HK-2 (cell line): ENCODE measurements around the gene TIAM2.
"Not testable (repeated sequence)": the region's sequence is repeated elsewhere in the genome, so short reads cannot be mapped to it uniquely, and the experiment has no call there.

Source experiments
- DNase-seq: peaks from one replicate; pipeline ENCODE4 v3.0.0-alpha.2; 2018; ENCODE audit not compliant: unreplicated experiment

Gene TIAM2

DNA sequence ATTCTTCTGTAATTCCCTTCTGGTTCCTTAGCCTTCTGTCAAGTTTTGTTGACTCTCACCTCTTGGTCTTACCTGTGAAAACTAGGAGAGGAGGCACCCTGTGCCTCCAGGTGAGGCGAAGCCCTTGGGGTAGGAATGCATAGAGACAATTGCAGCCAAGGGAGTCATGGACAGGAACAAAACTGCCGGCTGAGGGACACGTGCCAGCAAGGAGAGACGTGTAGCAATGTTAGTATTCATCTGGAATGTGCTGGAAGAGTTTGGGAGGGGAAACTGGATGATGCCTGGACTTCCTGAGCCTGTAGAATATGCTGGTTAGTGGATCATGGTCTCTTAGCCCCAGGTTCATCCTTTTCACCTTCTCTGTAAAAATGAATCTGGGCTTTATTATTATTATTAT is 3.9 kb upstream of the TIAM2 start:
- DNase-seq: no peak

DNA sequence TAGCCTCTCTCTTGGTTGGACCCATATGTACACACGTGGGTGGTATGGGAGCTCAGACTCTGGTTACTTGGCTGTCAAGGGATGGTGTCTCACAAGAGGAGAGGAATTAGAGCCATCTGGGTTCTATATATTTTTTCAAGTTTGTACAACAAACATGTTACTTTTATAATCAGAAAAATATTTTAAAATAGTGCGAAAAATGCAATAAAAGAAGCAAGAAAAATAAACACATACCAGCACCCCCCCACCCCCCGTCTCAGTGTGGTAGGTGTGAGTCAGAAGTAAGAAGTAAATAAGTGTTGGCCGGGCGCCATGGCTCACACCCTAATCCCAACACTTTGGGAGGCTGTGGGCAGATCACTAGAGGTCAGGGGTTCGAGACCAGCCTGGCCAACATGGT is 2.1 kb upstream of the TIAM2 start:
- DNase-seq: no peak

DNA sequence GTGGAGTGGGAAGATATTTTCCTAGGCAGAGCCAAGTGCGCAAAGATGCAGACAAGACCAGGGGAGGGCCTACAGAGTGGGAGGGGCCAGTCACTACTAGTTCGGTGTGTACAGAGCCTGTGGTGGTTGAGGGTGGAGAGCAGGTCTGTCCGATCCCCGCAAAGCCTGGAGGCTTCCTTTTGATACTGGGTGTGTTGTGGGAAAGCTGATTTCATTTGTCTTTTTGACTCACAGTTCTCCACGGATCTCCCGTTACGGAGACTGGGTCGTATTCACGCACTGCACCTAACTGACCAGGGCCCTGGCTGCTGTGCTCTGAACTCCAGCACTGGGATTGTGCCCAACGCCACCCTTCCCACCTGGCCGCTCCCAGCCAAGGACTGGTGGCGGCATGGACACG is 1.4 kb upstream of the TIAM2 start:
- no peak for DNase-seq

DNA sequence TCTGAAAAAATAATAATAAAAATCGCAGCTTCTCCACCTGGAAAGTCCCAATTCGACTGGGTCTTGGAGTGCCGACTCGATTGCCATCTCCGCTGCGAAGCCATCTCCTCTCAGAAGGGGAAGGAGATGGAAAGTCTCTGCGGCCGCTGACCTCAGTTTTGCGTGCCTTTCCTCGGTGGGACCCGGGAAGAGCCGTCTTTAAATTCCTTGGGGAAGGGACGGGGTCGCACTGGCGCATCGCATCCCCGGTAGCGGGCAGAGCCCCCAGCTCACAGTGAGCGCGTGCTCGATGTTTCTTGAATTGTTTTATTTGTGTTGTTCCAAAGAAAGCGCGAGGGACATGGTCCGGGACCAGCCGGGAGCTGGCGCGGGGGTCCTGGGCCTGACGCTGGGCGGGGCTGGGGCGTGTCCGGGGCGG is 270 bp upstream of the TIAM2 start:
- DNase-seq: no peak

DNA sequence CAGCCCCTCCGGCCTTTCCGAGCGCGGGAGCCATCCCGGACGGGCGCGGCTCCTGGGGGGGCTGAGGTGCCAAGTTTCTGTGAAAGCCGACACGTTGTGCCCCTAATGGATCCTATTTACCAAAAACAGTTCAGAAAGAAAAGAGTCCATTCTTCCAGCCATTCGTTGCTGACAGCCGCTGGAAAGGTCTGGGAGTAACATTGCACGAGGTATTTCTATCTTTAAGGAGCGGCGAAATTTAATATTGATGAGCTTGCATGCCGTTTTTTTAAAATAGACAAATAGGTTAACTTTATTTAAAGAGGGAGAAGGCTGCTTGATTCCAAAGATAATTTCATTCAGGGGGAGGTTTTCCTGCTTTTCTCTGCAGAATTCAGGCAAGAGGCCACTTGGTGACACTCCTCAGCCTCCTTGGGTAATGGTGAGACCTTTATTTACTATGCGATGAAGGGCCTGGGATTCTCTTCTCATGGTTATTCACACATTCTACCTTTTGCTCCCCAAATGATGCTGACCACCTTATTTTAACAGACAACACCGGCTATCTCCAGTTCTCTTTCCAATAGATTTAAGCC is 988 bp downstream of the TIAM2 start:
- no peak for DNase-seq

DNA sequence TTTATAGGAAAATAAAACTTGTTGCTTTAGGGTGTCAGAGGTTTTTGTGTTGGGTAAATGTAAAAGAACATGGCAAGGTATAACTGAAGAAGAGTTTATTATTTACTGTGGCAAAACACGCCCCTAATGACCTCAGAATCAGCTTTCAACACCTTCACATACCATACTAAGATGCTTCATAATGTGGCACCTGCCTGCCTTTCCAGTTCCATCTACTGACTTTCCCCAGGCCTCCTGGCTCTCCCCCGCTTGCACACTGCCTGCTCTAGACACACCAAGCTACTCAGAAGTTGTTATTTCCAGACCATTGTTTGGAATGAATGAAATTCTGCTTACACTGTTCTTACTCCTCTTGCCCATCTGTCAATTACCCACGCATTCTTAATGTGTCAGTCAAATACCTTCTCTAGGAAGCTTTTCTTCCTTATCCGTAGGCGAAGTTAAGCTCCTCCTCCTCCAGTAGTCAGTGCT is 1.8 kb downstream of the TIAM2 start:
- DNase-seq: no peak

DNA sequence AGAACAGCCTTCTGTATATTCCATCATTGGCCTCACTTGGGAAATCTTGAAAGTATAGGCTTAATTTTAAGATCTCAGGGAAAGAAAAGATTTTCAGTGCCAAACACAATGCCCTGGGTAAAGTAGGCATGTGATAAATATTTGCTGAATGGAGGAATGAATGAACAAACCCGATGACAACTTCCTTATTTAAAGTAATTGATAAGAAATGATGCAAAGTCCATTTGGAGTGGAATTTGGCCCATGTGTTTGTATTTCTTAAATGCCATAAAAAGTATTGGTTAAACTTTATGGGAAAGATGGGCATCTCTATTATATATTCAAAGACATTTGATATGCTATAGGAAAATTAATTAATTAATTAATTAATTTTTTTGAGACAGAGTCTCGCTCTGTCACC is 3.7 kb downstream of the TIAM2 start:
- DNase-seq: no peak

DNA sequence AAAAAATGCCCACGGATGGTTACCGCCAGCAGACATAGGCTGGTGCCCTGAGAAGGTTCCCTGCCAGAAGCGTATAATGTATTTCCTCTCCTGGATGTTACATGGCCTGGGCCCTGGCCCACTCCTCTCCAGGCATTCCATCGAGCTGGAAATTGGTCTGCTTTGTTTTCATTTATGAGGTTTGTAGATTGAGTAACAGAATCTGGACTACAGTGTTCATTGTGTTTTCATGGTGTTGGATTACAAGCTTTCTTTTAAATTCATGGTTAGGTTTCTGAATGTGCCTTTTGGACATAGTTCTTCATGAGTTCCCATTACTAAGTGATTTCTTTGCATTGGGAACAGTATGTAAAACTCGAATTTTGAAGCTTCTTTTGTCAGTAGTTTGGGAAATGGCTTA is 6.4 kb downstream of the TIAM2 start:
- no peak for DNase-seq

DNA sequence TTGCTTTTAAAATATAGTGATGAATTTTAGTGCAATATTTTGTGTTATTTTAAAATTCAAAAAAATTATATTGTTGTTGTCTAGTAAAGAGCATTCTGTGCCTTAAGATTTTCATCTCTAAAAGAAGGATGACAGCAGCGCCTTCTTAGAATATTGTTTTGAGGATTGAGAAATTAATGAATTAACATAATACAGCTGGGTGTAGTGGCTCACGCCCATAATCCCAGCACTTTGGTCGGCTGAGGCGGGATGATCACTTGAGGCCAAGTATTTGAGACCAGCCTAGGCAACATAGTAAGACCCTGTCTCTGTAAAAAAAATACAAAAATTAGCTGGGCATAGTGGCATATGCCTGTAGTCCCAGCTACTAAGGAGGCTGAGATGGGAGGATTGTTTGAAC is 6.8 kb downstream of the TIAM2 start:
- DNase-seq: no peak

DNA sequence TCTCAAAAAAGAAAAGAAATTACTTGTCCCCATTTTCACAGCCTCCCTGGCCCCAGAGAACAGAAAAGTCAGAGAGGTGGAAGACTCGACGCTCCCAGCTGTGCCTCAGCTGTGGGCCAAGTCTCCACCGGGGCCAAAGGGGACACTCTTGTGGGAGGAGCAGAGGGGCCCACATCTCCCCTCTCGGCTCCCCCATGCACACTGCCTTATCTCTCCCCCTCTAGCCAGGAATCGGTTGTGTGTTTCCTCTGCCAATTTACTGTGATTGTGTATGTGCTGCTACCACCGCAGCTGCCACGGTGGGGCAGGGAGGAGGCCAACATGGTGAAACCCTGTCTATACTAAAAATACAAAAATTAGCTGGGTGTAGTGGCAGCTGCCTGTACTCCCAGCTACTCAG is 8.4 kb downstream of the TIAM2 start:
- no peak for DNase-seq

DNA sequence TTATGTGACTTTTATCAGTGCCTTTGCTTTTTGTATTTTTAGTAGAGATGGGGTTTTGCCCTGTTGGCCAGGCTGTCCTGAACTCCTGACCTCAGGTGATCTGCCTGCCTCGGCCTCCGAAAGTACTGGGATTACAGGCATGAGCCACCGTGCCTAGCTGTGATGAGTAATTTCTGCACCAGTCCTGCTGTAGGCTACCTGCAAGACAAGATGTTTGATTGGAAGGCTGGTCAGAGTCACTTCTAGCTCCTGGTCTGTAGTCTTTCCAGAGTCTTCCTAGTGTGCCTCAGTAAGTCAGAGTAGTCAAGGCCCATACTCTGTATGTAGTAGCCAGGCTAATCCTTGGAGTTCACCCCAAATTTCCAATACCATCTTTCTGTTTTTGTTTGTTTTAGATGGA is 8.9 kb downstream of the TIAM2 start:
- no peak for DNase-seq

DNA sequence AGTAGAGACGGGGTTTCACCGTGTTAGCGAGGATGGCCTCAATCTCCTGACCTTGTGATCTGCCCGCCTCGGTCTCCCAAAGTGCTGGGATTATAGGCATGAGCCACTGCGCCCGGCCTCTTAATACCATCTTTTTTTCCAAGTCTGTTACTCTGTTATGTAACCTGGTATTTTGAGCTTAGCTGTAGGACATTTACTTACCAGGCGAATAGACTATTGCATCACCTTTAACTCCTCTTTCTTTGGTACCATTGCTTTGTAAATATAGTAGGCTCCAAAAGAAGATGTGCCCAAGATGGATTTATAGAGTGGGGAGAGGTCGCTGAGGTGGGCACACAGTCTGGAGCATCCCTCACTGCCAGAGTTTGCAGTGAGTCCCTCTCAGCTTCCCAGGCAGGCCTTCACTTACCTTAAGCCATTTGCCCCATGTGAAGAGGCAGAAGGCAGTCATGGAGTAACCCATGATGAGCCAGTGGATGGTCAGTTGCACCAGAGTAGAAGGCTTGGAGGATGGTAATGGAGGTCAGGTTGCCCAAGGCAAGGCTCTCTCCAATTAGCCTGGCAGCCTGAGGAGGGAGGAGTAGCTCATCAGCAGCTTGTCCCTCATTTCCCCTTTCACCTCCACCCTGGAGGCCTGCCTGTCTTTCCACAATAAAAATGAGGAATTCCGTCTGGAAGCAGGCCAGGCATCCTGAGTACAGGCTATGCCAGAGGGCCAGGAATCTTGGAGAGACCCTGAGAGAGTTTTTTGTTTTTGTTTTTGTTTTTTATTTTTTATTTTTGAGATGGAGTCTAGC is 9.7 kb downstream of the TIAM2 start:
- no peak for DNase-seq

DNA sequence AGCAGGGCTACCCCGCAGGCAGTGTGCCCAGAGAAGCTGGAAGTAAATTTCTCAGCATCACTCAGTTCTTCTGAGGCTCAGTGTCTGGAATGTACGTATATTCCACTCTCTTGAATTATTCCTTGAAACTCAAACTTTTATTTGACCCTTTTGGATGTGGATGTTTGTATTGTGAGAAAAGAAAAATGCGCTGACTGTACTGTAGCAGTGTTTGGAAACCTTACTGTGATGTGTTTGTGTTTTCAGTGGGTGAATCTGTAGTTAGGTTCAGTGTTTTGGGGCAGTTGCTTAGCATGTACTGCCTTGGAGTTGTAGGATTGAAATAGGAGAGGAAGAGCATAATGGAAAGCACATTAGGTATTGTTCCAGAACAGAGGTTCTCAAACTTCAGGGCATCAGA is 13.5 kb downstream of the TIAM2 start:
- DNase-seq: no peak

DNA sequence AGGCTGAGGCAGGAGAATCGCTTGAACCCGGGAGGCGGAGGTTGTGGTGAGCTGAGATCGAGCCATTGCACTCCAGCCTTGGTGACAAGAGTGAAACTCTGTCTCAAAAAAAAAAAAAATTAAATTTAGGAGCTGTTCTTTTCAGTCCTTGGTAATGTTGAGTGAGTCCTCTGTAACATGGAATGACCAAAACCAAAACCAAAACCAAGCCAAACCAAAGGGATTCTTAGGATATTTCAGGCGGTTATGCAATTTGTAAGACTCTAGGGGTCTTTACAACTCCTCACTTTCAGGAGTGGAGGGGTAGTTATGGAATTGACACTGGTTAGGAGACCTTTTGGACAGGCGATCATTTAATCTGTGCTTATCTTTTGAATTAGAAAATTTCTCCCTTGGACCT is 15.8 kb downstream of the TIAM2 start:
- DNase-seq: no peak

DNA sequence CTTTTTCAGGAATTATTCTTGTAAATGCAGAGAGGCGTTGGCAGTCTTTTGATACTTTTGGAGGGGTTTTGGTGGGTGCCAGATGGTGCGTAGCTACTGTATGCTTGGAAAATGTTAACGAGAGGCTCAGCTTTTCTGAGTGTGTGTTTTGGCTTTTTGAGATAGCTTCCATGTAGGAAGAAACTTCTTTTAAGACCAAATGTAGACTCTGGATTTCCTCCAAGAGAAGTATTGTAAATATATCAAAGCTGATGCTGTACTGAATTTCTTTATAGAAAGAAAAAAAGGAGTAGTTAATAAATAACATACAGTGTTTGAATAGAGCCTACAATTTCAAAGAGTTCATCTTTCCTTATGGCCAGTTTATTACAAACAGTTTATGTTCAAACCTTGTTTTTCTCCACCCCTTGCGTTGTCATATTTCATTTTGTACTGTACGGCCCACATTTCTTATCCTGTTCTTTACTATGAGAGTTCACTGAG is 16.7 kb downstream of the TIAM2 start:
- DNase-seq: no peak

DNA sequence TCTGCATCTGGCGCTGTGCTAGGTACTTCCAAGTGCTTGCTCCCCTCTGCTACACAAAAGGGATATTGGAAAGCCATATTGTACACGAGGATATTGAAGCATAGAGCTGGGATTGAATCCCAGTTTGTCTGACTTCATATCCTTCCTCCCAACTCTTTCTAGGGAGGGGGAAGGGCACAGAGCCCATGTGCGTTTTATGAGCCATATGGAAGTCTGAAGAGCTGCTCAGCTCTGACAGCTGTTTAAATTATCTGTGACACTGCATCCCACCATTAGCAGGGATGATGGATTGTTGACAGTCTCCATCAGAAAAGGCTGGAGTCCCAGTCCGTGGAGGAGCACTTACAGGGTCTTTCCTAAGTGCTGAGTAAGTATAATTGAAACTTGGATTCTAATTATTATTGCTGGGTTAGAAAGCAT is 18.4 kb downstream of the TIAM2 start:
- no peak for DNase-seq

DNA sequence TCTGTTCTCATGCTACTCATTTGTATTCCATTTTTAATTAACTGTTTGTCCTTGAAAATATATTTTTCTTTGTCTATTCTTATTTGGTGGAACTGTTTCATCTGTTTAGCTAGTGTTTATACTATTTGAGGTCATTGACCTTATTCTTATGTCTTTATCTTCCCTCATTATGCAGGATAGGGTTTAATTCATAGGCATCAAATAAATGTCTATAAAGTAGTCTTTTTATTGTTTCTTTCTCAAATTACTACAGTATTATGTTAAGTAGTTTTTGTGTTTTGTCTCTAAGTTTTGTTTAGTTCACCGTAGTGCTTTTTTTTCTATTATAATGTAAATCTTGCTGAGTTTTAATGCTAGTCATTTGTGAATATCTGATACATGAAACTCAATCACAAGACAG is 19.0 kb downstream of the TIAM2 start:
- no peak for DNase-seq

DNA sequence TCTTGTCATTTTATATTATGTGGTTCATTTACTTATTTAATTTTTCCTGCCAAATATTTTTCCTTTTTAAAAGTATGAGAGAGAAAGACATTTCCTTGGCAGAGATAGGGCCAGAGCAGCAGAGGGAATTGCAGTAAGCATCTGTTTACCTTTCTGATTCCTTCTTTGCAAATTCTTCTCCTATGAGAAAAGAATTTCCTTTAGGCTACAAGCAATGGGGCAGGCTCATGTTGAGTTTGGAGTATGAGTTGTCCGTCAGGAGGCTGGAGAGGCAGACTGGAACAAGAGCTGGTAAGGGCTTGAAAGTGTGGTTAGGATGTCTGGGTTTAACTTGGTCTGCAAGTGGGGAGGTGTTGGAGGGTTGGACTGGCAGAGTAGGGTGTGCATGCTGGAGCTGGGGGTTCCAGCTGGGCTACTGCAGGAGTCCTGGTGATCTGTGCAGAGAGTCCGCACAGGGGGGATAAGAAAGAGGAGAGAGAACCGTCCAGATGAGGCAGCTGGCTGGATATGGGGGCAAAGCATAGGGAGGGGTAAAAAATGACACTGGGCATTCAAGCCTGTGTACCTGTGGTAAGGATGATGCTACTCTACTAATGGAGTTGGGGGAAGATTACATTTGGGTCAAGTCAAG is 19.7 kb downstream of the TIAM2 start:
- no peak for DNase-seq

DNA sequence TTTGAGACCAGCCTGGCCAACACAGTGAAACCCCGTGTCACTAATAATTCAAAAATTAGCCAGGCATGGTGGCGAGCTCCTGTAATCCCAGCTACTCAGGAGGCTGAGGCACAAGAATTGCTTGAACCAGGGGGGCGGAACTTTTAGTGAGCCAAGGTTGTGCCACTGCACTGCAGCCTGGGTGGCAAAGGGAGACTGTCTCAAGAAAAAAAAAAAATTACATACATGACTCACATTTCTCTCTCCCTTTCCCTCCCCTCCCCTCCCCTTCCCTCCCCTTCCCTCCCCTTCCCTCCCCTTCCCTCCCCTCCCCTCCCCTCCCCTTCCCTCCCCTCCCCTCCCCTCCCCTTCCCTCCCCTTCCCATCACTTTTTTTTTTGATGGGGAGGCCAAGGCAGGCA is 23.3 kb downstream of the TIAM2 start:
- DNase-seq: not testable (repeated sequence)

DNA sequence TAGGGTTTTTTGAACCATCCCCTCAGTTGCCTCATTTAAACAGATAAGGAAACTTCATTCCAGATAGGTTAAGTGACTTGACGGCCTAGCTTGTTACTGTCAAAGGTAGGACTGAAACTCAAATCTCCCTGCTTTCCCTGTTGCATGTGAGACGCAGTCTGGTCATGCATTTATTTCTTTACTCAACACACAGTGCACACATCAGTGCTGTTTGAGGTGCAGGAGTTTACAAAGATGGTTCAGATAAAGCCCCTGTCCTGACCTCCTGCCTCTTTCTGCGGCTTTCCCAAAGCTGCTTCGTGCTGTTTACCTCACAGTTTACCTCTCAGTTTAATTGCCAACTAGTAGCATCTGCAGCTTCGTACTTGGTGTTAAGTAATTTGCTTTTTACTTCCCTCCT is 26.6 kb downstream of the TIAM2 start:
- DNase-seq: no peak

DNA sequence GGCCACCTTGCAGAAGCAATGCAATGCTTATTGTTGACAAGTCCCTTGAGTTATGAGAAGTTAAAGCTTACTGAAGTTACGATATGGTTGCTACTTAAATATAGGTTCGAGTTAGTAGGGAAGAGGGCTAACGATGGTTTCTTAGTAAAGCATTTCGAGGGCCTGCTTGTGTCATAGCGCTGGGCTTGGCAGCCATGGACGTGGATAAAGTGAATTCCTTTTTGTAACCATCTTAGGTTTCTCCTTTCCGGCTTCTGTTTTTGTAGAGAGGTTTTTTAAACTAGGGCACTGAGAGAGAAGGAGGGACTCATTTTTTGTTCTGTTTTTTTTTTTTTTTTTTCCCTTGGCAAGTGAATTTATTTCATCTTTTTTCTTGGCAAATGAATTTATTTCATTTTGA is 27.6 kb downstream of the TIAM2 start:
- DNase-seq: no peak

DNA sequence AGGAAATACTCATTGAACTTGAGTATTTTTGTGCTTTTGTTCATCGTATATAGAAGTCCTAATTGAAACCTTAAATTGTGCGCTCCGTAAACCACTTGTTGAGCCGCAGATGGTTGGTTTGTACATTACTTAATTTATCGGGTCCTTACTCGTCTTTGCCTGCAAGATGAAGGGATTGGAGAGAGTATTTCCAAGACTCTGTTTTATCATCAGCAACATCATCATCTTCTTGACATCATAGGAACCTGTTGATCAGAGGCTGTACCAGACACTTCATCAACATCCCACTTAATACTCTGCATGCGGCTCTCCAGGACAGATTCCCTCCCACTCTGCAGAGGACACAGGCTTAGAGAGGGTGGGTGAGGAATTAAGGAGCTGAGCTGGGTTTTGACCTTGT is 28.6 kb downstream of the TIAM2 start:
- DNase-seq: no peak

DNA sequence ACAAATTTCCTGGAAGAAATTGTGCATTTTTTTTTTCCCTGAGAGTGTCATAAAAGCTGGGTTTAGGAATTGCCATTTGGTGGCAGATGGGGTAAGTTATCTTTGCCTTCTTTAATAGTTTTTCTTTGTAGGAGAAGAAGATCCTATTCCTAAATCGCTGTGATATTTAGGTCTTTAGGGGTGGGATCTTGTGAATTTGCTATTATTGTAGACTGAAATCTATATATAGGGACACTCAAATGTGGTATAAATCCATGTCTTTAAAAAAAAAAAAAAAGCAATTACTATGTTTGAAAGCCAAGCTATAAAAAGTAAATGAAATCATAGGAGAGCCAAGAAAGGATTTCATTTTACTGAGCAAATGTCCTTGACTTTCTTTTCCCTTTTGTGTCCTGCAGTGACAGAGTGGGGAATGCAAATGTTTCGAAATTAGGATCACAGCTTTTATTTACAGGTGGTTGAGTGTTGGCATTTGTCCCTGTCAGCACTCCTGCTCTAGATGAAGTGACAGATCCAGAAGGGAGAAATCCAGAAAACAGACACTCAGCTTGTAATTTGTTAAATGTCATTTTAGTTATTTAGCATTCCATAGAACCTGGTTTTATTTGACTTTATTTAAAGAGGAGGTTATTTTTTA is 29.4 kb downstream of the TIAM2 start:
- no peak for DNase-seq
